Stomach (tissue), 4 donors: ENCODE data around the gene EOLA2.

Experiments used
- CTCF ChIP-seq, 7 experiments: fragments of 450-650 bp in 4 of 7; fragments of 200-600 bp in 3 of 7; sonication (generic) in 3 of 7; IDR thresholded peaks; one replicate each; pipeline ENCODE4 v1.5.1; 2016 to 2019; ENCODE audit warnings: antibody characterized with exemption in 7 of 7, control low read depth in 2 of 7, mild to moderate bottlenecking in 1 of 7
- POLR2AphosphoS5 ChIP-seq, 3 donors: sonication (generic); formaldehyde crosslinking; IDR thresholded peaks; one replicate each; pipeline ENCODE4 v1.6.1; 2016; ENCODE audit warnings: antibody characterized with exemption in 3 of 3

- no peak for TF ChIP-seq CTCF (IDR thresholded peaks at IDR 0.05)
- no peak for TF ChIP-seq POLR2AphosphoS5 (IDR thresholded peaks at IDR 0.05)
These were observed 29.6 kb downstream of the EOLA2 start for GRCh38 chrX:149908727-149909126.
